ENCODE measurements around the gene TRIM59. TPM values are rescaled to one million over a fixed set of nuclear protein-coding genes. Genes with fewer than 3 reads are reported as not detected.

TRIM59 gene
- total RNA-seq, 2 experiments from 2014 or later: 54.3 to 56.6 TPM

DNA sequence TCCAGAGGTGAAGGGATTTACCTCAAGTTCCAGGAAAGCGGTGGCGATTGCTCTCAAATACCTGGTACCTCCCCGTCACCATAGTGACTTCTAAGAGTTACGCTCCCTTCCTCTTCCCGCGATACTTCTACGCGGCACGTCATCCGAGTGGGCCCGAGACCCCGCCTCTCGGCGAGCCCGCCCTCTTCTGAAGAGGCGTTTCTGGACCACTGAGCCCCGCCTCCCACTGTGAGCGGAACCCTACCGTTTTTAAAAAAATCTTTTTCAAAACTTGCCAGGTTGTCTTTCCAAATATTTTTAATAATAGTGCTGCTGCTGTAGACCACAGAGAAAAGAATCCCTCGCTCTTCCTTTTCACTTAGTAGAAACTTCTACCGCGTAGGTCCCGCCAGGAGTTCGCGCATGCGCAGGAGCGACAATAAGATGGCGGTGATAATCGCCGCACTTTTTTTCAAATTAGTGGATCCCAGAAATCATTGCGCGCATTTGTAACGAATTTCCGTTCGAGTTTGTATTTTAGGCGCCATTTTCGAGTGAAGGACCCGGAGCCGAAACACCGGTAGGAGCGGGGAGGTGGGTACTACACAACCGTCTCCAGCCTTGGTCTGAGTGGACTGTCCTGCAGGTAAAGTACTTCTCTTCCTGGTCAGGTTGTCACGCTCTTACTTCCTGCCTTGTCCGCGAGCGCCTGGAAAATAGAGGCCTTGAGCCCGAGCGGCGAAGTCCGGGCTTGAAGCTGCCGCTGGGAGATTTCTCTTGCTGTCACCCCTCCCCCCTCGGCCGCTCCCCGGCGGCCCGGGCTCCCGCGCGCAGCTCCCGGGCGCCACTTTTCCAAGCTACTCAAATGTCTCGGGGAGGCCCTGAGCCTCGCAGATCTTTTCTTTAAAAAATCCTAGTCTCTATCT lies 50.2 kb downstream of the TRIM59 start, which contains the start of the genes IFT80 and SMC4:
Gene IFT80 (minus strand): TSS at position 101 of the 905 bp plus-strand sequence. CDS start 14,625 bp downstream, outside the sequence.
Gene SMC4 (plus strand): TSS at position 526 of the 905 bp plus-strand sequence. CDS start 1,177 bp downstream, outside the sequence.
- no peaks in the 10 kb centered on the region for H3K9me3 Mint-ChIP-seq
- CTCF ChIA-PET: interaction anchor here (0.6 to 2.0 kb wide), 7 partner anchors 9 to 50 kb away, joined by 3 to 11 read pairs (median 4); partner anchors contain the start of gene TRIM59

DNA sequence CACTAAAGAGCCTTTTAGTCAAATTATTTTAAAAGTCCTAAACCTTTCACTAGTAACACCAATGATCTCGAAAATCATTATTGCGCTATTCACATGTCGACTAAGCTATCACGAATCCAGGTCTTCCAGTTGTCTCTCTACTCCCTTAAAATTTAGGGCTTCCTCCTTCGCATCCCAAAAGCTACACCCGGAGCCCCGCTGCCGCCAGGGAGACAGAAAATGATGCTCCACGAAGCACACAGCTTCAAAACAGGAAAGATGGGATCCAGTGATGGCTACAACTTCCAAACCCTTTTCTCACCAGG lies 50.8 kb downstream of the TRIM59 start:
- no peak for DNase-seq
- peak overlapping the region; percentile 94 for H3K4me3 Mint-ChIP-seq
- no peaks in the 10 kb centered on the region for H3K27me3 Mint-ChIP-seq
- peak overlapping the region; percentile 89 for H3K27ac Mint-ChIP-seq
- peaks cover 43% of the 10 kb centered on the region for H3K36me3 Mint-ChIP-seq (ENCODE audit: low read depth)
- CTCF ChIA-PET: interaction anchor here (0.7 to 2.0 kb wide), 3 partner anchors 14 to 51 kb away, joined by 3 to 4 read pairs (median 4); partner anchors contain the start of gene TRIM59
- no peaks in the 10 kb centered on the region for H3K9me3 Mint-ChIP-seq
- peaks cover 38% of the 10 kb centered on the region for H3K4me1 Mint-ChIP-seq
- POLR2A ChIA-PET: interaction anchor here (1.7 to 4.6 kb wide), 3 partner anchors 41 to 372 kb away, joined by 6 to 211 read pairs (median 10); partner anchors contain the start of gene TRIM59

More for the DNA sequence above, 50.2 kb downstream of the TRIM59 start, which contains the start of the genes IFT80 and SMC4:
- peaks cover 44% of the 10 kb centered on the region for H3K4me1 Mint-ChIP-seq
- POLR2A ChIA-PET: interaction anchor here (0.7 to 4.6 kb wide), 21 partner anchors 13 to 823 kb away, joined by 3 to 211 read pairs (median 4); partner anchors contain the start of genes KPNA4, PPM1L and TRIM59
- H3K27ac Mint-ChIP-seq: peak within 1 kb of the TSS; percentile 89
- DNase-seq: peak; percentile 97
- H3K4me3 Mint-ChIP-seq: peak within 1 kb of the TSS; percentile 94
- peaks cover 49% of the 10 kb centered on the region for H3K36me3 Mint-ChIP-seq (ENCODE audit: low read depth)
- no peaks in the 10 kb centered on the region for H3K27me3 Mint-ChIP-seq

DNA sequence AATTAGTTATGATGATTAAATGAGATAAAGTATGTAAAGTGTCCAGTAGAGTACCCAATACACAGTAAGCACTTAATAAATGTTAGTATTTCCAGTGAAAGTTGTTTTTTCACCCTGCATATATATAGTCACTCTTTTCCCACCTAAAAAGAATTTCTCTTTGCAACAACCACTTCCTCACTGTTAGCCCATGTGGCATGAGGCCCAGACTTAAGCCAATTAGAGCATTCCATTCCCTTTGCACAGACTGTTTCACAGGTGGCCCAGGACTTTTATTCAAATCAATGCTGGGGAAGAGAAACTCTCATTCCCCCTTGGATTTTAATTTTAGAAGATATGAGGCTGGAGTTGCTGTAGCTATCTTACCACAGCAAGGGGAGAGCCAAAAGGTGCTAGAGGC lies 54.3 kb downstream of the TRIM59 start:
- no peak overlapping the region for H3K27ac Mint-ChIP-seq
- peaks cover 16% of the 10 kb centered on the region for H3K36me3 Mint-ChIP-seq (ENCODE audit: low read depth)
- H3K4me1 Mint-ChIP-seq: peaks cover 35% of the 10 kb centered on the region
- no peaks in the 10 kb centered on the region for H3K27me3 Mint-ChIP-seq
- ChIA-PET CTCF (interaction anchor here (1.6 kb wide), 1 partner anchor 55 kb away, joined by 3 read pairs; the partner anchor contains the start of gene TRIM59), POLR2A (interaction anchor here (1.5 kb wide), 2 partner anchors 55 to 170 kb away, joined by 3 to 4 read pairs; partner anchors contain the start of genes C3orf80 and TRIM59)
- H3K4me3 Mint-ChIP-seq: no peak overlapping the region
- no peaks in the 10 kb centered on the region for H3K9me3 Mint-ChIP-seq
- no peak for DNase-seq

GRCh38 chr3:160394009-160394392 lies 55.6 kb downstream of the TRIM59 start:
- H3K27me3 Mint-ChIP-seq: no peaks in the 10 kb centered on the region
- no peak overlapping the region for H3K4me3 Mint-ChIP-seq
- POLR2A ChIA-PET: no interaction called here
- CTCF ChIA-PET: interaction anchor here (0.6 to 1.0 kb wide), 2 partner anchors 14 to 894 kb away, joined by 3 to 4 read pairs; no protein-coding TSS in a partner anchor
- peaks cover 13% of the 10 kb centered on the region for H3K36me3 Mint-ChIP-seq (ENCODE audit: low read depth)
- H3K4me1 Mint-ChIP-seq: peaks cover 34% of the 10 kb centered on the region
- no peaks in the 10 kb centered on the region for H3K9me3 Mint-ChIP-seq
- H3K27ac Mint-ChIP-seq: no peak overlapping the region
- no peak for DNase-seq

GRCh38 chr3:160393346-160394008 lies 56.1 kb downstream of the TRIM59 start:
- no peak overlapping the region for H3K4me3 Mint-ChIP-seq
- DNase-seq: no peak
- peaks cover 32% of the 10 kb centered on the region for H3K4me1 Mint-ChIP-seq
- H3K36me3 Mint-ChIP-seq (ENCODE audit: low read depth): peaks cover 13% of the 10 kb centered on the region
- H3K27me3 Mint-ChIP-seq: no peaks in the 10 kb centered on the region
- no peaks in the 10 kb centered on the region for H3K9me3 Mint-ChIP-seq
- POLR2A ChIA-PET: no interaction called here
- H3K27ac Mint-ChIP-seq: no peak overlapping the region
- CTCF ChIA-PET: interaction anchor here (0.6 to 1.0 kb wide), 2 partner anchors 13 to 1803 kb away, joined by 3 to 4 read pairs; no protein-coding TSS in a partner anchor

GRCh38 chr3:160392798-160393197 lies 56.8 kb downstream of the TRIM59 start:
- peaks cover 13% of the 10 kb centered on the region for H3K36me3 Mint-ChIP-seq (ENCODE audit: low read depth)
- H3K4me1 Mint-ChIP-seq: peaks cover 26% of the 10 kb centered on the region
- H3K27ac Mint-ChIP-seq: no peak overlapping the region
- no peak for DNase-seq
- ChIA-PET CTCF (no interaction called here), POLR2A (no interaction called here)
- H3K27me3 Mint-ChIP-seq: no peaks in the 10 kb centered on the region
- no peak overlapping the region for H3K4me3 Mint-ChIP-seq
- no peaks in the 10 kb centered on the region for H3K9me3 Mint-ChIP-seq

GRCh38 chr3:160390565-160391138 lies 58.9 kb downstream of the TRIM59 start:
- no peak overlapping the region for H3K27ac Mint-ChIP-seq
- ChIA-PET POLR2A (interaction anchor here (0.7 kb wide), 1 partner anchor 11 kb away, joined by 3 read pairs; no protein-coding TSS in a partner anchor), CTCF (no interaction called here)
- no peaks in the 10 kb centered on the region for H3K9me3 Mint-ChIP-seq
- peaks cover 14% of the 10 kb centered on the region for H3K4me1 Mint-ChIP-seq
- H3K4me3 Mint-ChIP-seq: no peak overlapping the region
- no peaks in the 10 kb centered on the region for H3K27me3 Mint-ChIP-seq
- DNase-seq: no peak
- peaks cover 13% of the 10 kb centered on the region for H3K36me3 Mint-ChIP-seq (ENCODE audit: low read depth)

Other genes starting within 250 kb of the TRIM59 start
- under 1 TPM; 0.15 TPM for gene C3orf80, start 224.4 kb downstream of the TRIM59 start, total RNA-seq
- 10 to 100 TPM; 22.8 to 25.9 TPM for gene IFT80, start 50.6 kb downstream of the TRIM59 start, total RNA-seq
- gene SMC4, start 50.1 kb downstream of the TRIM59 start, total RNA-seq: 100 to 1,000 TPM; 217 to 222 TPM
- 10 to 100 TPM; 37.3 TPM for gene KPNA4, start 115.8 kb upstream of the TRIM59 start, total RNA-seq
- not detected for gene ARL14, start 227.4 kb upstream of the TRIM59 start, total RNA-seq

Data from activated CD4-positive, alpha-beta memory T cell treated with anti-CD3 and anti-CD28 coated beads, Interleukin-2, amount 10 ng/mL, durations not matched to agents 7 days and 5 days (primary cell).